ENCODE results near the gene ELMO1. TPM values are rescaled to one million over a fixed set of nuclear protein-coding genes. Genes with fewer than 3 reads are reported as not detected.
A peak's percentile ranks its signal among the peaks of the same experiment; 100 is the strongest.

ELMO1 gene
- total and polyA plus RNA-seq, 10 of the 15 experiments (the other 5 are each of a cell fraction or from before 2014, with no cell fraction given), result 22.6 to 85.9 (median 56.6) TPM

DNA sequence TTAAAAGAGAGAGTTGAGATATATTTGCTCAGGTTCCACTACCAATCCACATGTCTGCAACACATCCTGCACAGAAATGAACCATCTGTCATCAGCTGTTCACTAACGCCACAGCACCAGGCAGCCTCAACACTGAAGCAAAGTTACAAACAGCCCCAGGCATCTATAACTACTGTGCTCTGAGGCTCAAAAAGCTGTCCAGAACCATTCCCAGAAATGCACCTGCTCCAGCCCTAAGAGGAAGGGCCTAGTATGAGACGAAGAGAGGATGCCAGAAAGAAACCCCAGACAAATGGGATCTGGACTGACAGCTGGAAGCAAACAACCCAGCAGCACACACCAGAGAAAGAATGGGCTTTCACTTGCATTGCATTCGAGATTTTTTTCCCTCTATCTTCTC lies 159.3 kb downstream of the ELMO1 start:
- SMC1A ChIA-PET (ENCODE audit: uncharacterized antibody, unreplicated experiment), result interaction anchor here (0.8 to 10.7 kb wide), 7 partner anchors 9 to 64 kb away, joined by 3 to 106 read pairs (median 4); no protein-coding TSS in a partner anchor
- no peaks in the 10 kb centered on the region for H3K27me3 ChIP-seq (replicated peaks in 1 of 2; ENCODE audit: control insufficient read depth in 2 of 2, insufficient read depth in 2 of 2, low read length in 1 of 2)
- WGBS (ENCODE audit: insufficient coverage, insufficient replicate concordance, low lambda C conversion rate, missing lambda C conversion rate), result 61% methylated on average over 3 of the region's 3 CpGs
- no peak for TF ChIP-seq ZZZ3 (IDR thresholded peaks at IDR 0.05; ENCODE audit: control insufficient read depth, insufficient read length, low read depth)
- TF ChIP-seq PML (IDR thresholded peaks at IDR 0.05; ENCODE audit: low read length), result no peak
- no peak for TF ChIP-seq DPF2 (IDR thresholded peaks at IDR 0.05)
- TF ChIP-seq RAD21 (IDR thresholded peaks at IDR 0.05; ENCODE audit: insufficient read depth, low read depth, low read length), result no peak
- intact Hi-C loops (cut with micrococcal nuclease; ENCODE audit: unreplicated experiment), result no loop called here
- in situ Hi-C loops (cut with MboI), result loop anchor here (5.0 kb wide), 1 partner anchor 53 kb away; no protein-coding TSS in a partner anchor
- POLR2A ChIA-PET, result no interaction called here
- CTCF ChIA-PET, result interaction anchor here (1.3 to 3.1 kb wide), 3 partner anchors 17 to 206 kb away, joined by 3 to 33 read pairs (median 6); no protein-coding TSS in a partner anchor
- no peak overlapping the region for H3K9ac ChIP-seq (ENCODE audit: control insufficient read depth, insufficient read depth, low read length)
- DNase-seq (ENCODE audit: low read depth, low spot score) (no peak), ATAC-seq (no peak), FAIRE-seq (no peak)
- H4K20me1 ChIP-seq (ENCODE audit: control insufficient read depth, insufficient read depth), result 0 out of 2 replicates have a peak, but pooled peaks cover 3% of the 10 kb centered on the region
- no peaks in the 10 kb centered on the region for H3K36me3 ChIP-seq (ENCODE audit: control insufficient read depth in 2 of 2, insufficient read depth in 2 of 2, low read length in 1 of 2)
- H3K27ac ChIP-seq (ENCODE audit: control insufficient read depth, insufficient read depth), result no peak overlapping the region
- H3K79me2 ChIP-seq (ENCODE audit: control insufficient read depth, insufficient read depth, low read length), result peaks cover 5% of the 10 kb centered on the region
- RAD21 ChIA-PET (ENCODE audit: unreplicated experiment), result interaction anchor here (1.0 kb wide), 1 partner anchor 62 kb away, joined by 5 read pairs; no protein-coding TSS in a partner anchor
- H3K4me2 ChIP-seq (ENCODE audit: control insufficient read depth, insufficient read depth), result no peak overlapping the region
- BruUV-seq (replicated peaks), result no TSS peak
- no peak overlapping the region for H2AFZ ChIP-seq (ENCODE audit: control insufficient read depth, low read depth, low read length)
- H3K9me3 ChIP-seq (replicated peaks; ENCODE audit: control insufficient read depth, insufficient read depth, low read length), result no peaks in the 10 kb centered on the region
- no peak overlapping the region for H3K4me3 ChIP-seq
- peaks cover 11% of the 10 kb centered on the region for H3K4me1 ChIP-seq (ENCODE audit: control insufficient read depth, insufficient read depth, low read length)

DNA sequence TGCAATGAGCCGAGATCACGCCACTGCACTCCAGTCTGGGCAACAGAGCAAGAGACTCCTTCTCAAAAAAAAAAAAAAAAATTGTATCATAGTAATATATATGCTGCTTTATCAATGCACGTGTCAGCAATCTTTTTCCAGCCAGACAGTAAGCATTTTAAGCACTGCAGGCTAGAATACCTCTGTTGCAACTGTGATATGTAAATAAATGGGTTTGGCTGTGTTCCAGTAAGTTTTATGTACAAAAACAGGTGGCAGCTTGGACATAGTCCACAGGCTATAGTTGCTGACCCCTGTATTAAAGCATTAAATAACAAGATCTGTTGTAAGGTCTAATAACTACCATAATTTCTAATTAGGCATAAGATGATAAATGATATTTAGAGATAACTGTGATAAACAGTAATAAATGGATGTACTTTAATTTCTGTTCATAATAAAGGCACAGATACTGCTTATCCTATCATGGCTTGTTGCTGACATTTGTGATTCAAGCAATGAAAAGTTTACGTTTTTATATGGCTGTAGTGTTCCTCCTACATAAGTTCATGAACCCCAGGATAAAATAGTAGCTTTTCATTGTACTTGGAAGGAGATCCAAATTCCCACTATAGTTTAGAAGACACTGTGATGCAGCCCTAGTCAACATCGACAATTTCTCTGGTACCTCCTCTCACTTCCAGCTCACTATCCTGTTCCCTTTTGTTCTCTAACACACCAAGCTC lies 161.4 kb downstream of the ELMO1 start:
- Histone ChIP-seq H3K27ac (ENCODE audit: control insufficient read depth, insufficient read depth) (no peak overlapping the region), H3K4me1 (ENCODE audit: control insufficient read depth, insufficient read depth, low read length) (peaks cover 11% of the 10 kb centered on the region), H3K9ac (ENCODE audit: control insufficient read depth, insufficient read depth, low read length) (no peak overlapping the region), H4K20me1 (ENCODE audit: control insufficient read depth, insufficient read depth) (0 out of 2 replicates have a peak, but pooled peaks cover 3% of the 10 kb centered on the region), H3K4me3 (no peak overlapping the region), H2AFZ (ENCODE audit: control insufficient read depth, low read depth, low read length) (no peak overlapping the region), H3K9me3 (replicated peaks; ENCODE audit: control insufficient read depth, insufficient read depth, low read length) (no peaks in the 10 kb centered on the region), H3K79me2 (ENCODE audit: control insufficient read depth, insufficient read depth, low read length) (peaks cover 5% of the 10 kb centered on the region), H3K4me2 (ENCODE audit: control insufficient read depth, insufficient read depth) (no peak overlapping the region), H3K27me3 (replicated peaks in 1 of 2; ENCODE audit: control insufficient read depth in 2 of 2, insufficient read depth in 2 of 2, low read length in 1 of 2) (no peaks in the 10 kb centered on the region), H3K36me3 (ENCODE audit: control insufficient read depth in 2 of 2, insufficient read depth in 2 of 2, low read length in 1 of 2) (no peaks in the 10 kb centered on the region)
- DNase-seq (ENCODE audit: low read depth, low spot score) (no peak), FAIRE-seq (no peak), ATAC-seq (peak; percentile 65)
- intact Hi-C loops (cut with micrococcal nuclease; ENCODE audit: unreplicated experiment) (no loop called here), in situ Hi-C loops (cut with MboI) (loop anchor here (5.0 kb wide), 1 partner anchor 55 kb away; no protein-coding TSS in a partner anchor)
- ChIA-PET SMC1A (ENCODE audit: uncharacterized antibody, unreplicated experiment) (interaction anchor here (0.6 to 10.7 kb wide), 9 partner anchors 8 to 846 kb away, joined by 3 to 122 read pairs (median 5); no protein-coding TSS in a partner anchor), RAD21 (ENCODE audit: unreplicated experiment) (interaction anchor here (1.4 to 5.2 kb wide), 4 partner anchors 8 to 208 kb away, joined by 3 to 100 read pairs (median 6); no protein-coding TSS in a partner anchor), POLR2A (interaction anchor here (0.7 kb wide), 1 partner anchor 8 kb away, joined by 3 read pairs; no protein-coding TSS in a partner anchor), CTCF (interaction anchor here (0.6 to 8.0 kb wide), 12 partner anchors 8 to 548 kb away, joined by 3 to 298 read pairs (median 4); partner anchors contain the start of gene ELMO1)
- 65% methylated on average over 5 of the region's 5 CpGs for WGBS (ENCODE audit: insufficient coverage, insufficient replicate concordance, low lambda C conversion rate, missing lambda C conversion rate)
- BruUV-seq (replicated peaks), result no TSS peak
- TF ChIP-seq KDM1A (IDR thresholded peaks at IDR 0.05; ENCODE audit: borderline replicate concordance), result no peak
- TF ChIP-seq SMAD1 (IDR thresholded peaks at IDR 0.05; ENCODE audit: low read depth, partially characterized antibody), result no peak
- TF ChIP-seq NRF1 (conservative IDR thresholded peaks at IDR 0.05; ENCODE audit: low read depth, low read length), result no peak
- TF ChIP-seq, protein P1, sequence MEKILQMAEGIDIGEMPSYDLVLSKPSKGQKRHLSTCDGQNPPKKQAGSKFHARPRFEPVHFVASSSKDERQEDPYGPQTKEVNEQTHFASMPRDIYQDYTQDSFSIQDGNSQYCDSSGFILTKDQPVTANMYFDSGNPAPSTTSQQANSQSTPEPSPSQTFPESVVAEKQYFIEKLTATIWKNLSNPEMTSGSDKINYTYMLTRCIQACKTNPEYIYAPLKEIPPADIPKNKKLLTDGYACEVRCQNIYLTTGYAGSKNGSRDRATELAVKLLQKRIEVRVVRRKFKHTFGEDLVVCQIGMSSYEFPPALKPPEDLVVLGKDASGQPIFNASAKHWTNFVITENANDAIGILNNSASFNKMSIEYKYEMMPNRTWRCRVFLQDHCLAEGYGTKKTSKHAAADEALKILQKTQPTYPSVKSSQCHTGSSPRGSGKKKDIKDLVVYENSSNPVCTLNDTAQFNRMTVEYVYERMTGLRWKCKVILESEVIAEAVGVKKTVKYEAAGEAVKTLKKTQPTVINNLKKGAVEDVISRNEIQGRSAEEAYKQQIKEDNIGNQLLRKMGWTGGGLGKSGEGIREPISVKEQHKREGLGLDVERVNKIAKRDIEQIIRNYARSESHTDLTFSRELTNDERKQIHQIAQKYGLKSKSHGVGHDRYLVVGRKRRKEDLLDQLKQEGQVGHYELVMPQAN (conservative IDR thresholded peaks at IDR 0.05), result no peak
- TF ChIP-seq NBN (IDR thresholded peaks at IDR 0.05), result no peak
- TF ChIP-seq, protein P2, sequence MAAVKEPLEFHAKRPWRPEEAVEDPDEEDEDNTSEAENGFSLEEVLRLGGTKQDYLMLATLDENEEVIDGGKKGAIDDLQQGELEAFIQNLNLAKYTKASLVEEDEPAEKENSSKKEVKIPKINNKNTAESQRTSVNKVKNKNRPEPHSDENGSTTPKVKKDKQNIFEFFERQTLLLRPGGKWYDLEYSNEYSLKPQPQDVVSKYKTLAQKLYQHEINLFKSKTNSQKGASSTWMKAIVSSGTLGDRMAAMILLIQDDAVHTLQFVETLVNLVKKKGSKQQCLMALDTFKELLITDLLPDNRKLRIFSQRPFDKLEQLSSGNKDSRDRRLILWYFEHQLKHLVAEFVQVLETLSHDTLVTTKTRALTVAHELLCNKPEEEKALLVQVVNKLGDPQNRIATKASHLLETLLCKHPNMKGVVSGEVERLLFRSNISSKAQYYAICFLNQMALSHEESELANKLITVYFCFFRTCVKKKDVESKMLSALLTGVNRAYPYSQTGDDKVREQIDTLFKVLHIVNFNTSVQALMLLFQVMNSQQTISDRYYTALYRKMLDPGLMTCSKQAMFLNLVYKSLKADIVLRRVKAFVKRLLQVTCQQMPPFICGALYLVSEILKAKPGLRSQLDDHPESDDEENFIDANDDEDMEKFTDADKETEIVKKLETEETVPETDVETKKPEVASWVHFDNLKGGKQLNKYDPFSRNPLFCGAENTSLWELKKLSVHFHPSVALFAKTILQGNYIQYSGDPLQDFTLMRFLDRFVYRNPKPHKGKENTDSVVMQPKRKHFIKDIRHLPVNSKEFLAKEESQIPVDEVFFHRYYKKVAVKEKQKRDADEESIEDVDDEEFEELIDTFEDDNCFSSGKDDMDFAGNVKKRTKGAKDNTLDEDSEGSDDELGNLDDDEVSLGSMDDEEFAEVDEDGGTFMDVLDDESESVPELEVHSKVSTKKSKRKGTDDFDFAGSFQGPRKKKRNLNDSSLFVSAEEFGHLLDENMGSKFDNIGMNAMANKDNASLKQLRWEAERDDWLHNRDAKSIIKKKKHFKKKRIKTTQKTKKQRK (IDR thresholded peaks at IDR 0.05; ENCODE audit: low read depth, low read length), result no peak
- TF ChIP-seq RUNX3 (IDR thresholded peaks at IDR 0.05; ENCODE audit: low read length), result 0 out of 2 replicates have a peak, but pooled peaks have one; percentile 27

All from GM12878 (cell line).